ENCODE measurements around the gene DBR1. TPM values are rescaled to one million over a fixed set of nuclear protein-coding genes. Genes with fewer than 3 reads are reported as not detected.

Gene DBR1
- total and polyA plus RNA-seq, 2 of the 13 experiments (the other 11 are each of a cell fraction or from before 2014, with no cell fraction given) = 6.4 to 16.7 TPM

DNA sequence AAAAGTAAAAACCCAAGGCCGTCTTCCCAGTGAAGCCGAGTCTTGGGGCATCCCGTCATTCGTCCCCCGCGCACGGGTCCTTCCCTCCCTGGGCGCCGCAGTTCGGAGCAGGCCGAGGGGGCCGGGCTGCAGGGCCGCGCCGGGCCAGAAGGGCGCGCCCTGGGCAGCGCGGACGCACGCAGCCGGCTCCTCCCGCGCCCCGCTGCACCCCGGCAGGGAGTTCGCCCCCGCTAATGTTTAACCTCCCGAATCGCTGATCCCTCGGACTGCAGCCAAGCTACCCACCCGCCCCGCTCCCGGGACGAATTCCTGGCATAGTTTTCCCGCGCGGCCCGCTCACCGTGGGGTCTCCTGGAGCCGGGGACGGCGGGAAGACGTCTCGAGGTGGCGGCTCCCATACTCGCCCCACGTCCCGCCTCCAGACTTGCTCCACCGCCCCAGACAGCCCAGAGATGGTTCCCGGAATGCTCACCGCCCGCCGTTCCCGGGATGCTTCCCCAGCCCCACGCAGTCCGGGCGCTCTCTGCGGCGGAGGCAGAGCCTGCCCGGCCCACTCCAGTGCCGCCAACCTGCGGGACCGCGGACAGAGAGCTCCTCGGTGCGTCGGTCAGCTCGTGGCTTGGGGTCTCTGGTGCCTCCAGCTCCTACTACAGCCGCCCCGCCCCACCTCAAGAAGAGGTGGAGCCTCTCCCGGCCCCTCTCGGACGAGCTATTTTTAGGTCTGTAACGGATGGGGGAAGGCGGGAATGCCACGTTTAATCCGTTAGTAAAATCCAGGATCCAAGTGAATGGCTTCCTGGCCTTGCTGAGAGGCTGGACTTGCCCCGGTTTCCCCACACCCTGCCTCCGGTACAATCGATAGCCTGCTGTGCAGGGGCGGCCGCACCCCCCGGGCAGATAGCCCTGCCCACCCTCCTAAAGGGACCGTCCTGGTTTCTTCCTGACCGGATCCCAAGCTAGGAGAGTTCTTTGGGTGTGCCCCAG lies 59.4 kb downstream of the DBR1 start, which contains the start of gene DZIP1L (continued):
- TF ChIP-seq, protein P1, sequence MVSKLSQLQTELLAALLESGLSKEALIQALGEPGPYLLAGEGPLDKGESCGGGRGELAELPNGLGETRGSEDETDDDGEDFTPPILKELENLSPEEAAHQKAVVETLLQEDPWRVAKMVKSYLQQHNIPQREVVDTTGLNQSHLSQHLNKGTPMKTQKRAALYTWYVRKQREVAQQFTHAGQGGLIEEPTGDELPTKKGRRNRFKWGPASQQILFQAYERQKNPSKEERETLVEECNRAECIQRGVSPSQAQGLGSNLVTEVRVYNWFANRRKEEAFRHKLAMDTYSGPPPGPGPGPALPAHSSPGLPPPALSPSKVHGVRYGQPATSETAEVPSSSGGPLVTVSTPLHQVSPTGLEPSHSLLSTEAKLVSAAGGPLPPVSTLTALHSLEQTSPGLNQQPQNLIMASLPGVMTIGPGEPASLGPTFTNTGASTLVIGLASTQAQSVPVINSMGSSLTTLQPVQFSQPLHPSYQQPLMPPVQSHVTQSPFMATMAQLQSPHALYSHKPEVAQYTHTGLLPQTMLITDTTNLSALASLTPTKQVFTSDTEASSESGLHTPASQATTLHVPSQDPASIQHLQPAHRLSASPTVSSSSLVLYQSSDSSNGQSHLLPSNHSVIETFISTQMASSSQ (IDR thresholded peaks at IDR 0.05; ENCODE audit: low read depth) = no peak
- TF ChIP-seq, protein P1 (CRISPR knock-in tag; IDR thresholded peaks at IDR 0.05; ENCODE audit: borderline replicate concordance) = no peak
- TF ChIP-seq, protein P2, sequence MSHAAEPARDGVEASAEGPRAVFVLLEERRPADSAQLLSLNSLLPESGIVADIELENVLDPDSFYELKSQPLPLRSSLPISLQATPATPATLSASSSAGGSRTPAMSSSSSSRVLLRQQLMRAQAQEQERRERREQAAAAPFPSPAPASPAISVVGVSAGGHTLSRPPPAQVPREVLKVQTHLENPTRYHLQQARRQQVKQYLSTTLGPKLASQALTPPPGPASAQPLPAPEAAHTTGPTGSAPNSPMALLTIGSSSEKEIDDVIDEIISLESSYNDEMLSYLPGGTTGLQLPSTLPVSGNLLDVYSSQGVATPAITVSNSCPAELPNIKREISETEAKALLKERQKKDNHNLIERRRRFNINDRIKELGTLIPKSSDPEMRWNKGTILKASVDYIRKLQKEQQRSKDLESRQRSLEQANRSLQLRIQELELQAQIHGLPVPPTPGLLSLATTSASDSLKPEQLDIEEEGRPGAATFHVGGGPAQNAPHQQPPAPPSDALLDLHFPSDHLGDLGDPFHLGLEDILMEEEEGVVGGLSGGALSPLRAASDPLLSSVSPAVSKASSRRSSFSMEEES (CRISPR knock-in tag; IDR thresholded peaks at IDR 0.05) = no peak
- no peak for TF ChIP-seq MAFF (IDR thresholded peaks at IDR 0.05; ENCODE audit: low read depth, low read length)
- no peak for TF ChIP-seq ZBTB21 (CRISPR knock-in tag; IDR thresholded peaks at IDR 0.05)
- TF ChIP-seq ZNF724P (CRISPR knock-in tag; IDR thresholded peaks at IDR 0.05; ENCODE audit: borderline replicate concordance) = no peak
- TF ChIP-seq TRIM24 (CRISPR knock-in tag; IDR thresholded peaks at IDR 0.05) = no peak
- TF ChIP-seq, protein P3, sequence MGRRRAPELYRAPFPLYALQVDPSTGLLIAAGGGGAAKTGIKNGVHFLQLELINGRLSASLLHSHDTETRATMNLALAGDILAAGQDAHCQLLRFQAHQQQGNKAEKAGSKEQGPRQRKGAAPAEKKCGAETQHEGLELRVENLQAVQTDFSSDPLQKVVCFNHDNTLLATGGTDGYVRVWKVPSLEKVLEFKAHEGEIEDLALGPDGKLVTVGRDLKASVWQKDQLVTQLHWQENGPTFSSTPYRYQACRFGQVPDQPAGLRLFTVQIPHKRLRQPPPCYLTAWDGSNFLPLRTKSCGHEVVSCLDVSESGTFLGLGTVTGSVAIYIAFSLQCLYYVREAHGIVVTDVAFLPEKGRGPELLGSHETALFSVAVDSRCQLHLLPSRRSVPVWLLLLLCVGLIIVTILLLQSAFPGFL (CRISPR knock-in tag; IDR thresholded peaks at IDR 0.05) = no peak
- TF ChIP-seq TMF1 (CRISPR knock-in tag; IDR thresholded peaks at IDR 0.05; ENCODE audit: low read depth) = no peak
- TF ChIP-seq KDM1A (CRISPR knock-in tag; IDR thresholded peaks at IDR 0.05) = no peak
- TF ChIP-seq, protein P4, sequence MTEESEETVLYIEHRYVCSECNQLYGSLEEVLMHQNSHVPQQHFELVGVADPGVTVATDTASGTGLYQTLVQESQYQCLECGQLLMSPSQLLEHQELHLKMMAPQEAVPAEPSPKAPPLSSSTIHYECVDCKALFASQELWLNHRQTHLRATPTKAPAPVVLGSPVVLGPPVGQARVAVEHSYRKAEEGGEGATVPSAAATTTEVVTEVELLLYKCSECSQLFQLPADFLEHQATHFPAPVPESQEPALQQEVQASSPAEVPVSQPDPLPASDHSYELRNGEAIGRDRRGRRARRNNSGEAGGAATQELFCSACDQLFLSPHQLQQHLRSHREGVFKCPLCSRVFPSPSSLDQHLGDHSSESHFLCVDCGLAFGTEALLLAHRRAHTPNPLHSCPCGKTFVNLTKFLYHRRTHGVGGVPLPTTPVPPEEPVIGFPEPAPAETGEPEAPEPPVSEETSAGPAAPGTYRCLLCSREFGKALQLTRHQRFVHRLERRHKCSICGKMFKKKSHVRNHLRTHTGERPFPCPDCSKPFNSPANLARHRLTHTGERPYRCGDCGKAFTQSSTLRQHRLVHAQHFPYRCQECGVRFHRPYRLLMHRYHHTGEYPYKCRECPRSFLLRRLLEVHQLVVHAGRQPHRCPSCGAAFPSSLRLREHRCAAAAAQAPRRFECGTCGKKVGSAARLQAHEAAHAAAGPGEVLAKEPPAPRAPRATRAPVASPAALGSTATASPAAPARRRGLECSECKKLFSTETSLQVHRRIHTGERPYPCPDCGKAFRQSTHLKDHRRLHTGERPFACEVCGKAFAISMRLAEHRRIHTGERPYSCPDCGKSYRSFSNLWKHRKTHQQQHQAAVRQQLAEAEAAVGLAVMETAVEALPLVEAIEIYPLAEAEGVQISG (CRISPR knock-in tag; IDR thresholded peaks at IDR 0.05) = peak; percentile 90
- TF ChIP-seq, protein P5, sequence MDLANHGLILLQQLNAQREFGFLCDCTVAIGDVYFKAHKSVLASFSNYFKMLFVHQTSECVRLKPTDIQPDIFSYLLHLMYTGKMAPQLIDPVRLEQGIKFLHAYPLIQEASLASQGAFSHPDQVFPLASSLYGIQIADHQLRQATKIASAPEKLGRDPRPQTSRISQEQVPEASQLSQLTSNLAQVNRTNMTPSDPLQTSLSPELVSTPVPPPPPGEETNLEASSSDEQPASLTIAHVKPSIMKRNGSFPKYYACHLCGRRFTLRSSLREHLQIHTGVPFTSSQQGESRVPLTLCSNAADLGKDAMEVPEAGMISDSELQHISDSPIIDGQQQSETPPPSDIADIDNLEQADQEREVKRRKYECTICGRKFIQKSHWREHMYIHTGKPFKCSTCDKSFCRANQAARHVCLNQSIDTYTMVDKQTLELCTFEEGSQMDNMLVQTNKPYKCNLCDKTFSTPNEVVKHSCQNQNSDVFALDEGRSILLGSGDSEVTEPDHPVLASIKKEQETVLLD (CRISPR knock-in tag; IDR thresholded peaks at IDR 0.05; ENCODE audit: low read depth) = peak; percentile 17; the same call in 1 of the 2 replicates
- no peak for TF ChIP-seq ZNF44 (CRISPR knock-in tag; IDR thresholded peaks at IDR 0.05)
- TF ChIP-seq, protein P6, sequence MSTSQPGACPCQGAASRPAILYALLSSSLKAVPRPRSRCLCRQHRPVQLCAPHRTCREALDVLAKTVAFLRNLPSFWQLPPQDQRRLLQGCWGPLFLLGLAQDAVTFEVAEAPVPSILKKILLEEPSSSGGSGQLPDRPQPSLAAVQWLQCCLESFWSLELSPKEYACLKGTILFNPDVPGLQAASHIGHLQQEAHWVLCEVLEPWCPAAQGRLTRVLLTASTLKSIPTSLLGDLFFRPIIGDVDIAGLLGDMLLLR (CRISPR knock-in tag; IDR thresholded peaks at IDR 0.05) = no peak
